Colonic mucosa (tissue), 4 donors: ENCODE measurements around the gene EIF2AK2. TPM values are rescaled to one million over a fixed set of nuclear protein-coding genes. Genes with fewer than 3 reads are reported as not detected.
"Not testable (repeated sequence)": the region's sequence is repeated elsewhere in the genome, so short reads cannot be mapped to it uniquely, and the experiment has no call there.

Source experiments
- DNase-seq: peaks from one replicate; pipeline ENCODE4 v3.0.0-alpha.2; 2020
- H3K27ac ChIP-seq: fragments of 200-600 bp; one replicate; pipeline ENCODE4 v1.8.0; 2021
- H3K27me3 ChIP-seq: fragments of 200-600 bp; one replicate; pipeline ENCODE4 v1.8.0; 2021
- H3K36me3 ChIP-seq: fragments of 200-600 bp; one replicate; pipeline ENCODE4 v1.8.0; 2021
- H3K4me1 ChIP-seq: fragments of 200-600 bp; one replicate; pipeline ENCODE4 v1.8.0; 2021; ENCODE audit warnings: mild to moderate bottlenecking
- H3K4me3 ChIP-seq: fragments of 200-600 bp; one replicate; pipeline ENCODE4 v1.8.0; 2021
- H3K9ac ChIP-seq, 2 donors: one replicate each; pipeline ENCODE4 v1.7.0; 2013; ENCODE audit warnings: control low read depth in 2 of 2, low read depth in 2 of 2, low read length in 2 of 2
- H3K9me3 ChIP-seq: fragments of 200-600 bp; one replicate; pipeline ENCODE4 v1.8.0; 2021
- CTCF ChIP-seq: fragments of 200-600 bp; IDR thresholded peaks from one replicate; pipeline ENCODE4 v1.8.0; 2022; ENCODE audit warnings: antibody characterized with exemption, mild to moderate bottlenecking
- intact Hi-C: fragments of 100-400 bp; cut with DNase I; formaldehyde crosslinking; loops from one replicate; pipeline ENCODE4 v1.14.1; 2022
- total RNA-seq, 2 donors: library from RNA; stranded (reverse); fragmentation: NEBNext Ultra II Directional in 1 of 2; extraction: Animal tissue kit (Norgen Biotek cat#: 25700) in 1 of 2; gene quantifications; one replicate each; pipeline ENCODE4 v1.2.1, GENCODE V29; 2021
- donor health status: healthy.
- donor health status: DM: no; HTN: no; CAD: no.
- donor health status: DM: no; HTN: no; CAD: no.

EIF2AK2 gene
- total RNA-seq, result 10 to 100 TPM; 35.4 to 37.3 TPM

- intact Hi-C loops, result no loop called here
- peak within 1 kb of the TSS; percentile 83 for H3K4me3 ChIP-seq
- H3K27me3 ChIP-seq, result no peaks in the 10 kb centered on the region
- H3K27ac ChIP-seq, result peak within 1 kb of the TSS; percentile 89
- H3K4me1 ChIP-seq, result peaks cover 6% of the 10 kb centered on the region
- H3K9ac ChIP-seq, result peak within 1 kb of the TSS; percentile 84 to 89
- no peaks in the 10 kb centered on the region for H3K9me3 ChIP-seq
- TF ChIP-seq CTCF, result no peak
- H3K36me3 ChIP-seq, result no peaks in the 10 kb centered on the region
- peak; percentile 89 for DNase-seq
Observed at GRCh38 chr2:37156857-37157714, at the start of gene EIF2AK2. Gene EIF2AK2, minus strand, starts transcription at chr2:37156980. Its CDS starts 9,174 bp downstream, at chr2:37147806.

GRCh38 chr2:37205689-37206341, 49.0 kb upstream of the EIF2AK2 start:
- no peak for DNase-seq
- intact Hi-C loops, result no loop called here
- peaks cover 19% of the 10 kb centered on the region for H3K36me3 ChIP-seq
- TF ChIP-seq CTCF, result no peak
- H3K4me3 ChIP-seq, result no peak overlapping the region
- no peak overlapping the region for H3K9ac ChIP-seq
- no peak overlapping the region for H3K27ac ChIP-seq
- H3K4me1 ChIP-seq, result no peaks in the 10 kb centered on the region
- no peaks in the 10 kb centered on the region for H3K27me3 ChIP-seq
- H3K9me3 ChIP-seq, result no peaks in the 10 kb centered on the region

- H3K4me1 ChIP-seq, H3K27me3 ChIP-seq, H3K9ac ChIP-seq, intact Hi-C loops, DNase-seq, H3K9me3 ChIP-seq, H3K27ac ChIP-seq, H3K4me3 ChIP-seq: not testable (repeated sequence)
- peaks cover 19% of the 10 kb centered on the region for H3K36me3 ChIP-seq
Observed at GRCh38 chr2:37205071-37205661, 48.4 kb upstream of the EIF2AK2 start.

GRCh38 chr2:37203708-37204107, 46.9 kb upstream of the EIF2AK2 start:
- Histone ChIP-seq H3K27ac (no peak overlapping the region), H3K4me1 (no peaks in the 10 kb centered on the region), H3K9ac (no peak overlapping the region), H3K4me3 (no peak overlapping the region), H3K9me3 (no peaks in the 10 kb centered on the region), H3K36me3 (peaks cover 6% of the 10 kb centered on the region), H3K27me3 (no peaks in the 10 kb centered on the region)
- DNase-seq, result no peak
- TF ChIP-seq CTCF, result no peak
- intact Hi-C loops, result no loop called here

- Histone ChIP-seq H3K4me3 (no peak overlapping the region), H3K27me3 (no peaks in the 10 kb centered on the region), H3K27ac (no peak overlapping the region), H3K4me1 (no peaks in the 10 kb centered on the region), H3K9ac (no peak overlapping the region), H3K9me3 (no peaks in the 10 kb centered on the region), H3K36me3 (peaks cover 6% of the 10 kb centered on the region)
- no peak for DNase-seq
- intact Hi-C loops, result no loop called here
- TF ChIP-seq CTCF, result no peak
Observed at GRCh38 chr2:37201766-37202165, 45.0 kb upstream of the EIF2AK2 start.
